Activated B cell treated with CpG ODN at 0.5 μM for 24 hours (primary cell): Measurements from ENCODE around the gene ETNPPL. TPM values are rescaled to one million over a fixed set of nuclear protein-coding genes. Genes with fewer than 3 reads are reported as not detected.

ENCODE experiments used
- ATAC-seq: fragments of 200-7000 bp; cut with Tn5 transposase; one replicate; pipeline ENCODE4 v1.10.0; 2021; ENCODE audit warnings: low read depth, mild to moderate bottlenecking, moderate library complexity
- CTCF ChIA-PET: fragments of 350-600 bp; sonication (Branson Sonifier 250); formaldehyde crosslinking; loops from one replicate; lab custom pipeline; 2021; ENCODE audit warnings: antibody characterized with exemption; lab: Charles Lee
- POLR2A ChIA-PET: fragments of 350-600 bp; sonication (Branson Sonifier 250); formaldehyde crosslinking; loops from one replicate; lab custom pipeline; 2021; ENCODE audit warnings: antibody characterized with exemption; lab: Charles Lee
- DNase-seq: peaks from one replicate; pipeline ENCODE4 v3.0.0; 2022
- H3K27ac Mint-ChIP-seq: one replicate; pipeline ENCODE4 v1.8.0; 2020; ENCODE audit warnings: mixed read lengths
- H3K27me3 Mint-ChIP-seq: one replicate; pipeline ENCODE4 v1.8.0; 2021; ENCODE audit warnings: mixed read lengths
- H3K36me3 Mint-ChIP-seq: one replicate; pipeline ENCODE4 v1.8.0; 2021; ENCODE audit warnings: low read depth, mixed read lengths
- H3K4me1 Mint-ChIP-seq: one replicate; pipeline ENCODE4 v1.8.0; 2021; ENCODE audit warnings: mixed read lengths
- H3K4me3 Mint-ChIP-seq: one replicate; pipeline ENCODE4 v1.8.0; 2020; ENCODE audit warnings: mild to moderate bottlenecking, mixed read lengths
- H3K9me3 Mint-ChIP-seq: one replicate; pipeline ENCODE4 v1.8.0; 2020; ENCODE audit warnings: mixed read lengths
- intact Hi-C: fragments of 100-400 bp; cut with micrococcal nuclease; formaldehyde crosslinking; loops from one replicate; pipeline ENCODE4 v1.15.1; 2024
- total RNA-seq: library from RNA; stranded (reverse); gene quantifications from 2 replicates; pipeline ENCODE4 v1.2.3, GENCODE V29; 2022
- TF ChIP-seq, protein P1 (sequence below): fragments of 200-600 bp; IDR thresholded peaks from one replicate; pipeline ENCODE4 v1.8.0; 2022; ENCODE audit warnings: antibody characterized with exemption, mild to moderate bottlenecking

Gene ETNPPL
- total RNA-seq, 1 donor from 2014 or later, result not detected

DNA sequence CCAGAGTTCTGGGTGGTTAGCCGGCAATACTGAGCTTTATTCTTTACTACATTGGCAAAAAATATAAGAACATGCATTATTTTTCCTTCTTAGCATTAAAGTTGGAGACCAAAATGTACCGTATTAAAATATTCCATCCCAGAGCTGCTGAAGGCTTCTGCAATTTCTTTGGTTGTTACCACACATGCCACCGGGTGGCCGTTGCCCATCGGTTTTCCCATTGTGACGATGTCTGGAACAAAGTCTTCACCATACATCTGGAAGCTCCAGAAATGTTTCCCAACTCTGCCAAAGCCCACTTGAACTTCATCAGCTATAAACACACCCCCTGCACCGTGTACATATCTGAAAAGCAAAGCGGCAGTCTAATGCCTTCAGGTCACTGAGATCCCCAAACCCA lies 13.7 kb downstream of the ETNPPL start:
- ATAC-seq (no peak), DNase-seq (no peak)
- Mint-ChIP-seq H3K4me3 (no peak overlapping the region), H3K4me1 (no peaks in the 10 kb centered on the region), H3K27me3 (peaks cover 9% of the 10 kb centered on the region), H3K9me3 (no peaks in the 10 kb centered on the region), H3K27ac (no peak overlapping the region), H3K36me3 (no peaks in the 10 kb centered on the region)
- CTCF ChIA-PET, result interaction anchor here (0.7 kb wide), 1 partner anchor 534 kb away, joined by 3 read pairs; no protein-coding TSS in a partner anchor
- intact Hi-C loops, result no loop called here
- TF ChIP-seq, protein P1, sequence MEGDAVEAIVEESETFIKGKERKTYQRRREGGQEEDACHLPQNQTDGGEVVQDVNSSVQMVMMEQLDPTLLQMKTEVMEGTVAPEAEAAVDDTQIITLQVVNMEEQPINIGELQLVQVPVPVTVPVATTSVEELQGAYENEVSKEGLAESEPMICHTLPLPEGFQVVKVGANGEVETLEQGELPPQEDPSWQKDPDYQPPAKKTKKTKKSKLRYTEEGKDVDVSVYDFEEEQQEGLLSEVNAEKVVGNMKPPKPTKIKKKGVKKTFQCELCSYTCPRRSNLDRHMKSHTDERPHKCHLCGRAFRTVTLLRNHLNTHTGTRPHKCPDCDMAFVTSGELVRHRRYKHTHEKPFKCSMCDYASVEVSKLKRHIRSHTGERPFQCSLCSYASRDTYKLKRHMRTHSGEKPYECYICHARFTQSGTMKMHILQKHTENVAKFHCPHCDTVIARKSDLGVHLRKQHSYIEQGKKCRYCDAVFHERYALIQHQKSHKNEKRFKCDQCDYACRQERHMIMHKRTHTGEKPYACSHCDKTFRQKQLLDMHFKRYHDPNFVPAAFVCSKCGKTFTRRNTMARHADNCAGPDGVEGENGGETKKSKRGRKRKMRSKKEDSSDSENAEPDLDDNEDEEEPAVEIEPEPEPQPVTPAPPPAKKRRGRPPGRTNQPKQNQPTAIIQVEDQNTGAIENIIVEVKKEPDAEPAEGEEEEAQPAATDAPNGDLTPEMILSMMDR, result no peak
- POLR2A ChIA-PET, result no interaction called here

DNA sequence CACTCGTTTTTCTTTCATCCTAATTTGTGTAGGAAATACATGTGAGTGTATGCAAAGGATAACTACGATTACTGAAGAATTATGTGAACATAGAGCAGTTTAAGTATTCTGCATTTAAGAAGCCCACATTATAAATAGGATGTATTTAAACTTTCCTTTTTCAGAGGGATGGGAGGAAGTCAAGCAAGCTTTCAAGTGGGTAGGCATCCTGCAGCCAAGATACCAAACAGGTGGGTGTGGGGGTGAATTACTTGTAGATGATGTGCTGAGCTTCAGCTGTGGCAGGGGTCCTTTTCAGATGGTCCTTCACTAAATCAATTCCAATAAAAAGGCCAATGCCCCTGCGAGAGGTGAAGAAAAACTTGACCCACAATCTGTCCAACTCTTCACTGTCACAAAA lies 16.3 kb downstream of the ETNPPL start:
- no peaks in the 10 kb centered on the region for H3K36me3 Mint-ChIP-seq
- H3K27ac Mint-ChIP-seq, result no peak overlapping the region
- no peaks in the 10 kb centered on the region for H3K9me3 Mint-ChIP-seq
- POLR2A ChIA-PET, result no interaction called here
- intact Hi-C loops, result no loop called here
- no peak for DNase-seq
- H3K4me1 Mint-ChIP-seq, result no peaks in the 10 kb centered on the region
- no peak overlapping the region for H3K4me3 Mint-ChIP-seq
- H3K27me3 Mint-ChIP-seq, result peaks cover 2% of the 10 kb centered on the region
- TF ChIP-seq, protein P1, result no peak
- no peak for ATAC-seq
- CTCF ChIA-PET, result no interaction called here

DNA sequence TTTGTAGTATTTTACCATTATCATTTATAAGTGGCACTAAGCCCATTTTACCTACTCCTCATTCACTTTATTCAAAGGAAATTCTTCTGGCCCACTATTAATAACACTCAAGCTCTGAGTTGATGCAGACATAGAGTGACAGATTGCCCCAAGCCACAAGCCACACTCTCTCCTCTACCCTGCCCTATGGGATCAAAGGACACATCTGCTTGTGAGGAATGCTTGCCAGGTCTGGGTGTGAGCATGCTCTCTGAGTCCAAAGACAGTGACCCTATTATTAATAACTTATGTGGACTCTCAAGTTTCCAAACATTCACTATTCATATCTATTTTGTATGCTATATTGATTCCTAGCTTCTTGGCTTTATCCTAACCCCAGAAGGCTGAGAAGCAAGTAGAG lies 18.5 kb downstream of the ETNPPL start:
- intact Hi-C loops, result no loop called here

DNA sequence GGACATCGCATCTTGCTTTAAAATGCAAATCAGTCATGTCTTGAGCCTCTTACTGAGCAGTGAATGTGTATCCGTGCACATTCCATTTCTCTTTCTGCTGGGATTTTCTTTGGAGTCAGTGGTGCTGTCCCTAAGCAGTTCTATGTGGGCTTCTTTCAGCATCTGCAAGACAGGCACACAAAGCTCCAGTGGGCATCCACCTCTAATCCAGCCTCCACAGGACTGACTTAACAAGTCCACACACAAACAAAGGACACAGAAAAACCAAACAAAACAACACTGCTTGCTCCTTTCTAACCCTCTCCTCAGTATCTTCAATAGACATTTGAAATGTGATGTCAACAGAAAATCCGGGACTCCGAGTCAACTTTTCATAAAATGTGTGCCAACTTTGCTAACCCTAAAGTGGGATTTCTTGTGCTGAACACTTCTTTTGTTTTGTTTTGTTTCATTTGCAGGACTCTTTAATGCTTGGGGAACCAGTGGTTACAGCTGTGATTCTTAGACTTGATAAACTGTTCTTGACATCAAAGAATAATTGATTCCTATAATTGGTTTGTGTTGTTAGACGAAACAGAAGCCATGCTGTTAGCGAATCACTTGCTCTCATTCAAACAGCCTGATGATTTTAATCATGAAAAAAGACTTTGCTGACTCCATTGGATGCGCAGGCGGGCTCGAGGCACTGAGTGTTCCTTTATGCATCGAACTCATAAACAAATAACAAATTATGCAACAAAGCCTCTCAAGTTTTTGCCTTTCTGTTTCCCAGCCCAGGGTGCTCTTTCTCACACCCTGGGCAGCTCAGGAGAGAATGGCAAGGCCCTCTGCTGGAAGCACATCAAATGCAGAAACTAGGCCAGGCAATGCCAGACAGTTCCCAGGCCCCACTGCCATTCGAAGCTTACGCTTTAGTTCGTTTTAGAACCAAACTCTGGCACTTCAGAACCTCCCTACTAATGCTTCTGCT lies 20.1 kb downstream of the ETNPPL start:
- Mint-ChIP-seq H3K9me3 (no peaks in the 10 kb centered on the region), H3K4me3 (no peak overlapping the region), H3K4me1 (no peaks in the 10 kb centered on the region), H3K27ac (no peak overlapping the region), H3K27me3 (peaks cover 5% of the 10 kb centered on the region), H3K36me3 (no peaks in the 10 kb centered on the region)
- intact Hi-C loops, result no loop called here
- DNase-seq (no peak), ATAC-seq (no peak)
- ChIA-PET CTCF (no interaction called here), POLR2A (no interaction called here)
- TF ChIP-seq, protein P1, result no peak

More for the DNA sequence above, 18.5 kb downstream of the ETNPPL start:
- ChIA-PET CTCF (no interaction called here), POLR2A (no interaction called here)
- ATAC-seq (no peak), DNase-seq (no peak)
- peaks cover 5% of the 10 kb centered on the region for H3K27me3 Mint-ChIP-seq
- TF ChIP-seq, protein P1, result no peak
- H3K27ac Mint-ChIP-seq, result no peak overlapping the region
- no peaks in the 10 kb centered on the region for H3K9me3 Mint-ChIP-seq
- no peaks in the 10 kb centered on the region for H3K36me3 Mint-ChIP-seq
- no peaks in the 10 kb centered on the region for H3K4me1 Mint-ChIP-seq
- H3K4me3 Mint-ChIP-seq, result no peak overlapping the region

DNA sequence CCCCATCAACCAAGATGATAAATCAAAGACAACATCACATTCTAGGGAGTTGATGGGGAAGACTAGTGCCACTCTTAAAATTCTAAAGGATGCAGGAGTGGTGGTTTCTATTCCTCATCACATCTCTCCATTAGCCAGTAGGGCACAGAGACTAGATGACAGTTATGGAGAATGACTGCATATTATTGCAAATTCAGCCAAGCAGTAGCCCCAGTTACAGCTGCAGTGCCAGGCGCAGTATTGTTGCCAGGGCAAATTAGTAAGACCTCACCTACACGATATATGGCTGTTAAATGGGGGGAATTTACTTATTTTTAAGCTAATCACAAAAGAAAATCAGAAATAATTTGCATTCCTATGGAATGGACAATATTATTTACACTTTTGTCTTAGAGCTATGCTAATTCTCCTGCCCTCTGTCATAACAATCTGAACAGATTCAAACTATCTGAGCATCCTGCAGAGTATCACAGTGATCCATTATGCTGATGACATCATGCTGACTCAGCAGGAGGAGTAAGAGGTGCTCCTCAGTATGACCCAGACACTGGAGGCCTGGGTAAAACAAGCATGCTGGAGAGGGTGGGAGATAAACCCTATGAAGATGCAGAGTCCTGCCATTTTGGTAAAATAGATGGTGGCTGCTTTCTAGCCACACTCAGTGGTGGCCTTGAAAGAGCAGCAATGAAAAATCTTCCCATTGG lies 24.7 kb downstream of the ETNPPL start:
- CTCF ChIA-PET, result no interaction called here
- POLR2A ChIA-PET, result no interaction called here
- TF ChIP-seq, protein P1, result no peak
- no peak for DNase-seq
- H3K27ac Mint-ChIP-seq, result no peak overlapping the region
- peaks cover 10% of the 10 kb centered on the region for H3K27me3 Mint-ChIP-seq
- intact Hi-C loops, result no loop called here
- H3K9me3 Mint-ChIP-seq, result no peaks in the 10 kb centered on the region
- H3K36me3 Mint-ChIP-seq, result no peaks in the 10 kb centered on the region
- H3K4me3 Mint-ChIP-seq, result no peak overlapping the region
- no peak for ATAC-seq
- no peaks in the 10 kb centered on the region for H3K4me1 Mint-ChIP-seq
